Uterus (tissue), 4 donors: ENCODE data around the gene ALPG. TPM values are rescaled to one million over a fixed set of nuclear protein-coding genes. Genes with fewer than 3 reads are reported as not detected.

Experiments used
- DNase-seq, 2 donors: peaks; one replicate each; pipeline ENCODE4 v3.0.0-alpha.2; 2019 to 2020
- H3K27ac ChIP-seq, 2 donors: fragments of 200-600 bp; sonication (generic); 1 replicate in 1 of 2; 2 replicates in 1 of 2; pipeline ENCODE4 v1.5.1; 2016 to 2018
- H3K27me3 ChIP-seq, 2 donors: fragments of 200-600 bp; sonication (generic); one replicate each; pipeline ENCODE4 v1.5.1; 2018 to 2019; ENCODE audit warnings: control low read depth in 1 of 2
- H3K36me3 ChIP-seq, 2 donors: fragments of 200-600 bp; sonication (generic); one replicate each; pipeline ENCODE4 v1.5.1; 2019; ENCODE audit warnings: control low read depth in 1 of 2
- H3K4me1 ChIP-seq, 2 donors: fragments of 200-600 bp; sonication (generic); one replicate each; pipeline ENCODE4 v1.5.1; 2018 to 2019; ENCODE audit warnings: control low read depth in 1 of 2
- H3K4me3 ChIP-seq, 2 donors: fragments of 200-600 bp; sonication (generic); 1 replicate in 1 of 2; 2 replicates in 1 of 2; pipeline ENCODE4 v1.5.1; 2018 to 2019; ENCODE audit warnings: mild to moderate bottlenecking in 1 of 2
- H3K9me3 ChIP-seq, 2 donors: fragments of 200-600 bp; sonication (generic); one replicate each; pipeline ENCODE4 v1.5.1; 2019; ENCODE audit warnings: control low read depth in 1 of 2
- CTCF ChIP-seq, 4 experiments: fragments of 200-600 bp in 2 of 4; fragments of 450-650 bp in 2 of 4; sonication (generic) in 2 of 4; IDR thresholded peaks; one replicate each; pipeline ENCODE4 v1.5.1; 2016 to 2019; ENCODE audit warnings: antibody characterized with exemption in 4 of 4, mild to moderate bottlenecking in 2 of 4, moderate library complexity in 1 of 4
- POLR2A ChIP-seq, 2 donors: fragments of 450-650 bp; IDR thresholded peaks; one replicate each; pipeline ENCODE4 v1.6.1; 2016; ENCODE audit warnings: antibody characterized with exemption in 2 of 2, mild to moderate bottlenecking in 1 of 2, moderate library complexity in 1 of 2
- intact Hi-C: fragments of 100-400 bp; cut with DNase I; formaldehyde crosslinking; loops from one replicate; pipeline ENCODE4 v1.15.1; 2023; ENCODE audit warnings: low total_unique reads
- total RNA-seq, 4 donors: library from RNA; depleted of rRNA in 3 of 4; stranded (reverse); fragments of >200 nt in 3 of 4; gene quantifications; one replicate each; pipeline versions ENCODE4 v1.1.0 to v1.2.4, GENCODE V29; 2014 to 2023
- donor health status: DM: yes; HTN: yes; CAD: no.

Gene ALPG
- total RNA-seq, 4 donors from 2014 or later: not detected

DNA sequence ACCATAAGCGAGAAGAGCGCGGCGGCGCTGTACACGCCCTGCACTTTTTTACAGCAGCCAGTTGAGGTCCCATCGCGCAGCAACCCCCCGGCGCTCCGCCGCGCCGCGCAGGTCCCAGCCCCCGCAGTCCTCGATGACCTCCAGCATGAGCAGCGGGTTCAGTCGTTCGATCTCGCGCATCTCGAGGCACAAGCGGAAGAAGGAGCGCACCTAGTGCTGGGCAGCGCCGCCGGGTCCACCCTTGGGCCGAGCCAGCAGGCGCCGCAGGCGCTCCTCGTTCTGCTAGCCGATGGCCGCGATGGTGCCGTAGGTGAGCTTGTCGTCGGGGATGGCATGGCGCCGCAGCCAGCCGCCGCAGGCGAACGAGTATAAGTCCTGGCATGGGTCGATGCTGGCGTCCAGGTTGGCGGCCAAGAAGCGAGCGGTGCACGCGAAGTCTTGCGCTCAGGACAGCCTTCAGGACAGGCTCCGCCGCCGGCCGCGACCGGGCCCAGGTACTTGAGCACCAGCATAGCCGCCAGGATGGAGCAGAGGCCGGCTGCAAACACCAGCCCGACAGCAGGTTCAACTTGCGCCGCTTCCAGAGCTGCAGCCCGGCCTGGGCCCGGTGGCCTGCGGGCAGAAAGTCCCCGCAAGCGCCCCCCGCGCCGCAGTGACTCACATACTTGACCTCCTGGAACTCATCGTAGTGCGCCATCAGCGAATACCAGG is 19.7 kb upstream of the ALPG start:
- TF ChIP-seq CTCF (IDR thresholded peaks at IDR 0.05) (no peak), POLR2A (IDR thresholded peaks at IDR 0.05) (no peak)
- H3K27me3 ChIP-seq: peaks cover 0 to 26% of the 10 kb centered on the region in 2 donors
- H3K4me3 ChIP-seq: no peak overlapping the region
- DNase-seq: no peak
- H3K27ac ChIP-seq: no peak overlapping the region
- peaks cover 0 to 5% of the 10 kb centered on the region in 2 donors for H3K4me1 ChIP-seq
- intact Hi-C loops: no loop called here
- H3K9me3 ChIP-seq: no peaks in the 10 kb centered on the region
- H3K36me3 ChIP-seq: no peaks in the 10 kb centered on the region

- intact Hi-C loops: no loop called here
- DNase-seq: no peak
- peaks cover 0 to 5% of the 10 kb centered on the region in 2 donors for H3K4me1 ChIP-seq
- H3K9me3 ChIP-seq: no peaks in the 10 kb centered on the region
- TF ChIP-seq POLR2A (IDR thresholded peaks at IDR 0.05) (no peak), CTCF (IDR thresholded peaks at IDR 0.05) (no peak)
- no peak overlapping the region for H3K4me3 ChIP-seq
- no peaks in the 10 kb centered on the region for H3K36me3 ChIP-seq
- no peak overlapping the region for H3K27ac ChIP-seq
- H3K27me3 ChIP-seq: peaks cover 0 to 26% of the 10 kb centered on the region in 2 donors
Measured at GRCh38 chr2:232387451-232388171, 19.0 kb upstream of the ALPG start.

GRCh38 chr2:232388324-232388891 is 18.2 kb upstream of the ALPG start:
- Histone ChIP-seq H3K36me3 (no peaks in the 10 kb centered on the region), H3K27me3 (peaks cover 0 to 22% of the 10 kb centered on the region in 2 donors), H3K4me3 (no peak overlapping the region), H3K9me3 (no peaks in the 10 kb centered on the region), H3K27ac (no peak overlapping the region), H3K4me1 (peaks cover 0 to 5% of the 10 kb centered on the region in 2 donors)
- intact Hi-C loops: no loop called here
- no peak for DNase-seq
- TF ChIP-seq POLR2A (IDR thresholded peaks at IDR 0.05): no peak
- TF ChIP-seq CTCF (IDR thresholded peaks at IDR 0.05): no peak

GRCh38 chr2:232389327-232389726 is 17.3 kb upstream of the ALPG start:
- Histone ChIP-seq H3K9me3 (no peaks in the 10 kb centered on the region), H3K27me3 (peaks cover 0 to 22% of the 10 kb centered on the region in 2 donors), H3K36me3 (no peaks in the 10 kb centered on the region), H3K4me1 (peaks cover 0 to 5% of the 10 kb centered on the region in 2 donors), H3K4me3 (no peak overlapping the region), H3K27ac (no peak overlapping the region)
- TF ChIP-seq POLR2A (IDR thresholded peaks at IDR 0.05): no peak
- TF ChIP-seq CTCF (IDR thresholded peaks at IDR 0.05): no peak
- DNase-seq: no peak
- intact Hi-C loops: no loop called here

DNA sequence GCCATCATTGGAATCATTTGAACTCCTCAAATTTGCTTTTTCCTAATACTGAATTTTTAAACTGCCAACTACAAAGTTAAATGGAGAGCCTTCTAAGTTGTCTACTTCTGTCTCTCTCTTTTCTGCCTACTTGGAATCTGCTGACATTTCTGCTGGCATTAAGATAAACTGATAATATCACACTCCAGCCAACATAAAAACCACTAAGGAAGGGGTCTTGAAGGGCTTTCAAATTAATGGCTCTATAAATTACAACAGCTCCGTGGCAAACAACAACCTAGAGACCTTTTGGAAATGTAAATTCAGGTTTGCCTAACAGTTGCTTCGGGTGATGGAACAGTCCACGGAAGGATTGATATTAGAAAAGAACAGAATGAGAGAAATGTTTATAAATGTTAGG is 16.0 kb upstream of the ALPG start:
- H3K4me1 ChIP-seq: peaks cover 0 to 5% of the 10 kb centered on the region in 2 donors
- TF ChIP-seq CTCF (IDR thresholded peaks at IDR 0.05): no peak
- no peak for TF ChIP-seq POLR2A (IDR thresholded peaks at IDR 0.05)
- H3K4me3 ChIP-seq: no peak overlapping the region
- H3K27me3 ChIP-seq: peaks cover 0 to 20% of the 10 kb centered on the region in 2 donors
- DNase-seq: no peak
- intact Hi-C loops: no loop called here
- H3K9me3 ChIP-seq: no peaks in the 10 kb centered on the region
- no peaks in the 10 kb centered on the region for H3K36me3 ChIP-seq
- no peak overlapping the region for H3K27ac ChIP-seq
